Hindlimb muscle (tissue), 1 donor: ENCODE results near the gene LCA5L. TPM values are rescaled to one million over a fixed set of nuclear protein-coding genes. Genes with fewer than 3 reads are reported as not detected.
"Not testable (repeated sequence)": the region's sequence is repeated elsewhere in the genome, so short reads cannot be mapped to it uniquely, and the experiment has no call there.

Experiments used
- DNase-seq: peaks from one replicate; pipeline ENCODE4 v3.0.0-alpha.2; 2013
- polyA plus RNA-seq: library from polyadenylated mRNA; unstranded; fragments of 120-200 nt; gene quantifications from one replicate; pipeline ENCODE4 v1.2.1, GENCODE V29; 2013; ENCODE audit not compliant: insufficient read length

The LCA5L gene
- polyA plus RNA-seq, 1 donor, result 1.8 TPM

DNA sequence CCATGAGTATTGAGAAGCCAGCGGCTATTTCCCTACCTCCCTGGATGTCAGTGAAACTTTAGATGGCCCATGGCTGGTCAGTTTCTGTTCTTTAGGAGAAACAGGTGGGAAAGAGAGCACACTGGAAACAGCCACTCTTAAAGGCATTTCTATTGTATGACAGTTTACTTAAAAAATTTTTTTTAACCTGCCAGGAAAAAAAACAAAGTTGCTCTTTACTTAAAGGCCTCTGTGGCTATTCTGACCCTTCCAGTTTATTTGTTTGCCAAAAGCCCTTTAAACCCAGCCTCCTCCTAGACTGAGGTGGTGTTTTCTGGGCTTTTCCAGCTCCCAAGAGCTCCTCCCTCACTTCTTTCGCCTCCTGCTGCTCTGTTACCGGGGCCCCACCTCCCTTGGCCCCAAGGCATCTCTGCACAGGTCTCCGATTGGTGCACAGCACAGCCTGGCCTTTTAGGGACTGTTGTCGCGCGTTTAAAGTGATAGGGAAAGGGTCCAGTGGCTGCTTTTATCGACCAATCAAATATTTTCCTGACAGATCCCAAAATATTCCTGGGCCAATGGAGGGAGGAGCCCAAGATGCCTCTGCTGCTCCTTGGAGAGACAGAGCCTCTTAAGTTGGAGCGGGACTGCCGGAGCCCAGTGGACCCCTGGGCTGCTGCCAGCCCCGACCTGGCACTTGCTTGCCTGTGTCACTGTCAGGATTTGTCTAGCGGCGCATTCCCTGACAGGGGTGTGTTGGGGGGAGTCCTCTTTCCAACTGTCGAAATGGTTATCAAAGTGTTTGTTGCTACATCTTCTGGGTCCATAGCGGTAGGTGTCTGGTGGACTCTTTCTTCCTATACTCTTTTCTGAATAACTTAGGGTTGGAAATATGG lies 6.0 kb upstream of the LCA5L start, which contains the start of gene SH3BGR:
SH3BGR (plus strand) TSS at position 639 of the 875 bp plus-strand sequence; CDS start at position 766, 127 bp downstream.
- peak; percentile 45 for DNase-seq

DNA sequence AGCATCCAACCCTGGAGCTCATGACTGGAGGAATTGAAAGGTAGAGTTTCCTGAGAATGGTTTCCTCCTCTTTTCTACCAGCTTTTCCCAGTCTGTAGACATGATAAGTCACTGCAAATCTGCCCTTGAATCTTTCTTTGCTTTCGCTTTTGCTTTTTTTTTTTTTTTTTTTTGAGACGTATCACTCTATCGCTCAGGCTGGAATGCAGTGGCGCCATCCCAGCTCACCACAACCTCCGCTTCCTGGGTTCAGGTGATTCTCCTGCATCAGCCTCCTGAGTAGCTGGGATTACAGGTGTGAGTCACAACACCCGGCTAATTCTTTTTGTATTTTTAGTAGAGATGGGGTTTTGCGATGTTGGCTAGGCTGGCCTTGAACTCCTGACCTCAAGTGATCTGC lies 1.7 kb upstream of the LCA5L start:
- no peak for DNase-seq

DNA sequence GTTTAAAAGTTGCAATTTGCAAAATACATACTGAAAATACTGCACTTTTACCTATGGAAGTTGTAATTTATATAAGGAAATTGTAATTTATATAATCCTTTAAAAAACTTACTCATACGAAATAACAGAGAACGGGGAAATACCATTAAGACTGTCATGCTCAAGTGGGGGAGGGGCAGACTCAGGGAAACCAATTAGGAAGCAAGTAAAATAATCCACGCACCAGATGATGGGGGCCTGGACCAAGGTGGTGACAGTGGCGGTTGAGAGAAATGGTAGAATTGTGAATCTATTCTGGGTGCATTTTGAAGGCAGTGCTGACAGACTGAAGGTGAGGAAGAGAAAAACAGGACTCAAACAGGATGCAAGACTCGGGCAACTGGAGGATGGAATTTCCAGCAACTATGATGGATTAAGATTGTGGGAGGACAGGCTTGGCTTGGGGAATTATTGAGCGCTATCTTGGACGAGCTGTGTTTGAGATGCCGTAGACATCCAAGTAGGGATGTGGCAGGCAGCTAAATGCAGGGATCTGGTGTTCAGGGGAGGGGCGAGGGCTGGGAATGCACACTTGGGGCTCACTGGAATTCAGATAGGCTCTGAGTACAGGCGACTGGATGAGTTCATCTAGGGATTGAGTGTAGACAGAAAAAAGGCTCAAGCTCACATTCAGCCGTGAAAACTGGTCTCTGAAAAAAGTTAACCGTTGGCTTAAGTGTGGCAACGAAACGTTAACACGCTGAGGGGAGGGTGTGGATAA lies 977 bp downstream of the LCA5L start:
- DNase-seq, result peak; percentile 38

DNA sequence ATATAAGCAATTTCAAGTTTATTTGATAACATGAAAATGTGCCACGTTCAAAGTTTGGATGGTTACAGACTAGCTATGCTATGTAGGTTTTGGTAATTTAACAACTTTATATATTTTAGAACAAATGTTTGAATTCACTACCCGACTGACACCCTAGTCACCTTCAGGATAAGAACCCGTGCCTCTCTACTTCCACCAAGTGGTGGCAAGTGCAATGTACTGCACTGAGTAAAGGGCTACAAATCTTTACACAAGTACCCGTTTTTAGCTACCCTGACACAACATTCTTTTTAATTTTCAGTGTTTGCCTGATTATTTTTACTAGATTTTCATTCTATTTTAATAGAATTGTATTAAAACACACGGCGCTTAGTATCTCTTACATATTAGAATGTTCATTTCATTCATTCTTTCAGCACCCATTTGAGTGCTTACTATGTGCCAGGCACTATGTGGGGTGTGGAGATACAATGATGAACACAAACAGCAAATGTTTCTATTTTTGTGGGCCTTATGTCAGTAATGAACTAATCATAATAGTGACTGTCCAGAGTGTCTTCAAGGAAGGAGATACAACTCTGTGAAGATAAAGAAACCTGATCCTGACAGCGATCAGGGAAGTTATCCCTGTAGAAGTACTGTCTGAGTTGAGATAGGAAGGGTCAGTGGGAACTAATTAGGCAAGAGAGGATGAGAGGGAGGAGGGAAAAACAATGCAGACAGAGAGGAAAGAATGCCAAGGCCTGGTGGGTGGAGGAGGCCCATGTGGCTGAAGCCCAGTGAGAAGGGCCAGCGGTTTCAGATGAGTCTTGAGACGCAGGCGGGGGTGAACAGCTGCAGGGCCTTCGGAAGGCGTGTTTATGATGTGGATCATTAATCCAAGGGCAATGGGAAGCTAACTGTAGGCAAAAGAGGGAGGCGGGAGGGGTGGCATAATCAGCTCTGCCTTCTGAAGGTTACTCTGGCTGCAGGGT lies 3.8 kb downstream of the LCA5L start:
- DNase-seq, result no peak

DNA sequence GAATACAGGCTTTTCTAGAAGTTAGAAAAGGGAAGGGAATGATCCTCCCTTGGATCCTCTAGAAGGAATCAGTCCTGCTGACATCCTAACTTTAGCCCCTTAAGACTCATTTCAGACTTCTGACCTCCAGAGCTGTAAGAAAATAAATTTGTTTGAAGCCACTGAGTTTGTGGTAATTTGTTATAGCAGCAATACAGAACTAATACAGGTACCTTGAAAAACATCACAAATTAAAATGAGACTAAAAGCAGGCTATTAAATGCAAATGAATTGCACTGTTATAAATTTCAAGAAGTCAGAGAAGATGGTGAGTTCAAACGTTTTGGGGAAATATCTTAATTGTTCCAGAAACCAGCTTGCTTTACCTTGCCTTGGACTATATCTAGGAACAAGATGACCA lies 6.3 kb downstream of the LCA5L start:
- DNase-seq, result no peak

DNA sequence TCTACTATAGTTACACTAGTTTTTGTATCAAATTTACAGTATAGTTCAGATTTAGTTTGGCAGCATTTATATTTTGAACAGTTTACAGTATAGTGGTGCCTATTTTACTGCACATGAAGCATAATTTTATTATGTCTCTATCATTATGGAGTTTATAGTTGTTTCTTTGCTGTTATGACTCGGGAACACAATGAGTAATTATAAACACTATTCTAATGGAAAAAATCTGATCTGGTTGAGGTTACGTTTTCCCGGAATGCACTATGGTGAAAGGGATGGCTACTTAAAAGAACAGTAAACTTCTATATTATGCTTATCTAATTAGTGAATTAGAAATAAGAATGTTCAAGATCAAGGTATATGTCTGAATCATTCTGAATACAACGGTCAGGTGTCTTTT lies 10.6 kb downstream of the LCA5L start:
- DNase-seq, result no peak

DNA sequence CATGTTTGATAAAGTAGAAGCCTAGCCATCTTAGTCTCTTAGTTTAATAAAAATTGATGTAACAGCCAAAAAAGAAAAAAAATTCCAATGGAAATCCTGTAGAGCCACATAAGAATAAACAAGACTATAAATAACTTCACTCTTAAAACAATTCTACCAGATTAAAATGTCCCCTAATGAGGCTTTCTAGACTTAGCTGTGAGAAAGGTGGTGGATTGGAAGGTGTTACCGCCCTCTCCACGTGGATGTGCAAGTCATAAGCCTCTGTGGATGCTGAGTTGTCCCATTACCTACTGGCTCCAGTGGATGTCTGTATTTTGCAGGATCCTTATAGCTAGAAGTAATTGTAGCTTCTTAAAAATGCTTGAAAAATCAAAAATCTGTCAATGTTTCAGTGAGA lies 14.6 kb downstream of the LCA5L start:
- no peak for DNase-seq

DNA sequence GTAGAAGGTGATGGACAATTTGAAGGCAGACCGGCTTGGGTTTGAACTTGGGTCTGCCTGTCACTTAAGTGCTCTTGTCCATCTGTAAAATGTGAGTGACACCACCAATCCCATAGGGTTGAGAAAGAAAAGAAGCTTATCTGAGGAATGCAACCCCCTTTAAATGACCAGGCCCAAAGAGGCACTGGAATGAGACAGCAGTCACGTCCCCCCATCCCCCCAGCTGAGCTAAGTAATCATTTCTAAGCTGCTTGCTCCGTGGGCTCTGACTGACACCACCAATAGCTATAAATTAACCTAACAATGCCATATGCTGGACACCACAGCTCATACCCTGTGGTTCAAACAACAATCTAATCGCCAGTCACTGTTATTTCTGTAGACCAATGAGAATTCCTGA lies 15.1 kb downstream of the LCA5L start:
- no peak for DNase-seq

DNA sequence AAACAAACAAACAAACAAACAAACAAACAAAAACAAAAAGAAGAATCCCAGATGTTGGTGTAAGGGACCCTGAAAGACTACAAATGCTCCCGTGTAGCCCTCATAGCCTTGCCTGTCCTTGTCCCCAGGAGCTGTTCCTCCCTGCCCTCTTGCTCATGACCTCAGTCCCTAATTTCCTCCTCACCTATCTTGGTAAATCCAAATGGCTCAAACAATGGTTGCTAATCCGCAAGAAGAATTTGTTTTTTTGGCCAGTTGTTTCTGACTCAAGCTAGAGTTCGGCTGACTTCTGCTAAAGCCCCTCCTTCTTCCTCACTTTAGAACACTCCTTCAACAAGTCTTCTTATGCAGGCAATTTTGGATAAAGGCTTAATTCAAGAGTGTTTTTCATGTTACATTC lies 15.6 kb downstream of the LCA5L start:
- DNase-seq, result no peak

DNA sequence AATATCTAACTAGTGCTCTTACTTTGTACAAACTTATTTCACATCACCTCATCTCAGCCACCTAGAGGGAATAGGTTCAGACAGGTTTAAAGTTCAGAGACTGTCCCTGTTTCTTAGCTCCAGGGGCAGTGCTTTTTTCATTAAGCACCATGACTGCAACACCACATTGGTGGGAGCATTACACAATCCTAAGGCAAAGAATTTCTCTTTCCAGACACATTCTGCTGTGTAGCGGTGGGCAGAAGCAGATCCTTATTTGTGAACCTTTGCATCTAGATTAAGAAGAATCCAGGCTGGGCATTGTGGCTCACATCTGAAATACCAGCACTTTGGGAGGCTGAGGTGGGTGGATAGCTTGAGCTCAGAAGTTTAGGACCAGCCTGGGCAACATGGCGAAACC lies 16.1 kb downstream of the LCA5L start:
- DNase-seq, result no peak

DNA sequence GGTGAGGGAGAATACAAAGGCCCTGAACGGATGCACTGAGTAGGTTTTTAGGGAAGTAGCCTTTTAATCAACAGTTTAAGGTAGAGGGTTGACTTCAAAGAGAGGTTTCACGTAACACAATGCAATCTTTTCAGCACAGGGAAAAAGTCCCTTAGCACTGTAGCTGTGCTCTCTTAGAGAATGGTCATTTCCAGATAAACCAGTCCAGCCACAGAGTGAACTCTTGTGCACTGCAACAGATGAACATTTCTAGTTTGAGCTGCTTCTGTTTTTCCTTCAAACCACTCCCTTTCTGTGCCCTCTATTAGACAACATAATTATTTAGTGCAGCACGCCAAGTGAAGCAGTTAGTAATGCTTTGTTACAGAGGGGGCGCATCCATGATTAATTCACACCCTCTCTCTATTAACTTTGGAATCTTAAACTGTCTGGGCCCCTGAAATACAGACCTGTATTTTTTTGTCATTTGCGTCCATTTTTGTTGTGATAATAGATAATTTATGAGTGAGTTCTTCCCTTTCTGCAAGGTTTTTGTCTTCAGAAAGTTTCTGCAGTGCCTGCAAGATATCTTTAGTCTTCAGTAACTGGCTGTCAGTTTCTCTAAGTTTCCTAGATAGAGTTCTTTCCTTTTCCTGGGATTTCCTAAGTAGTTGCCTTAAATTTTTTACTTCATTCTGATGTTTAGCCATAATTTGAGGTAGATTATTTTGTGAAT lies 22.9 kb downstream of the LCA5L start:
- DNase-seq, result no peak

DNA sequence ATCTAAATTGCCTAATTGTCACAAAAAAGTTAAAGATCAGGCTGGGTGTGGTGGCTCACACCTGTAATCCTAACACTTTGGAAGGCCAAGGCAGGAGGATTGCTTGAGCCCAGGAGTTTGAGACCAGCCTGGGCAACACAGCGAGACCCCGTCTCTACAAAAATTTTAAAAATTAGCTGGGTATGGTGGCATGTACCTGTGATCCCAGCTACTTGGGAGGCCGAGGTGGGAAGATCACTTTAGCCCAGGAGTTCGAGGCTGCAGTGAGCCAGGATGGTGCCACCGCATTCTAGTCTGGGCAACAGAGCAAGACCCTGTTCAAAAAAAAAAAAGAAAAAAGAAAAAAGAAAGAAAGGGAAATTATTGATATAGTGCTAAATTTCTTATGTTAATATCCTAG lies 26.4 kb downstream of the LCA5L start:
- not testable (repeated sequence) for DNase-seq

DNA sequence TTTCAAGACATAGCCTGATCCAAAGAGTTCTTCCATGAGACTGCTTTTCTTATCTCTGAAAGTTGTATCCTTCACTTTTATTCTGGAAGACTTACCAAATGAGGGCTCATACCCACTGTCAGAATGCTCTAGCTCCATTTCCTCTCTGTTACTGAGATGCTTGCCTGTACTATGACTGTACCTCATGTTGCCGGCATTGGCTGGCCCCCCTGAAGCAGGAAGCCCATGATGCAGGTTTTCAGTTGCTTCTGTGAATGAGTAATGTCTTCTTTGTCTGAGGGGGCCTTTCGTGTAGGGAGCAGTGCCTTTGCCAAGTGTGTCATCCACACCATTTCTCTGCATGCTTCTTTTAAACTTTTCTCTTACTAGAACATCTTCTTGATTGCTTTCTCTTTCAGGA lies 39.5 kb downstream of the LCA5L start:
- DNase-seq, result no peak

DNA sequence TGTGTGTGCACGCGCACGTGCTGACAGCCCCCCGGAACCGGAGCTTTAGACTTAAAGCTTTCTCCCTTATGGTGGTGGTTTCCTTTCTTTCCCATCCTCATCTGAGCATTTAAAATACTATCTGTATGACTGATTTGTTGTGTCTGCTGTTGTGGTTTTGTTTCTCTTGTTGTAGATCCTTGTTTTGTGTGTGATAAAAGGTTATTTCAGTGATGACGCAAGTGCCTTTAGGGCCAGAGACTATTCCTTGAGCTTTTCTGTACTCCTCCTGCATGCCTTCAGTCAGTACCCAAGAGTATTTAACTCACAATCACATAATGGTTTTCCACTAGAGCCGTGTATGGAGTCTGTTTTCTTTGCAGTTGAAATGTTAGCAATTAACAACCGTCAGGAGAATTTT lies 45.4 kb downstream of the LCA5L start:
- DNase-seq, result no peak

DNA sequence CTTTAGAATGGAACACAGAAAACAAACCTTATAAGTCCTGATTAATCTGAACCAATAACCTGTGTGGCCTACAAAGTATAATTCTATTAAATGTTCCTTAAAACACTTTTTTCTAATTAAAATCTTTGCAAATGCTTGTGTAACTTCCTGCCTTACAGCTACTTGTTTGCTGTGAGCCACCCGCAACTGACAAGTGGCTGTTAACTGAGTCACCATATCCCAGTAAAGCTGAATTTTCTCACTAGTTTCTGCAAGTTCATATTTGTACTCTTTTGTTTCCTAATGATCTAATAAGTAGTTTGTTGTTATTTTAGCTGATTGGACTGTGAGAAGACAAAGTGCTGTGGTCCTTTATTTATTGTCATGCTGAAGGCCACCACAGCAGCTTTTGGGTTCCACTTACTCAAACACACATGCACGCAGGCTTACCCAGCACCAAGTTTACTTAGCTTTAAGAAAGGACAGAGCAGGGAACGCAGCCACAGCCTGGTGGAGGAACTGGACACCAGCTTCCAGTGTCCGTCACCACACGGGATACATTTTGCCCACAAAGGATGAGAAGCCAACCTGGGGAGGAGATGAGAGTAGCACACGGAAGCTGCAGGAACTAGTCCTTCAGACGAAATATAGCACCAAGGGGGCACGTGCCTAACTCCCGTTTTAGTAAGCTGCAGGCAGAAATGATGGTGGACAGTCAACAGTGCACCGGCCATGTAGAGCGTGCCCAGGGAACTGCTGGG lies 47.8 kb downstream of the LCA5L start:
- no peak for DNase-seq

DNA sequence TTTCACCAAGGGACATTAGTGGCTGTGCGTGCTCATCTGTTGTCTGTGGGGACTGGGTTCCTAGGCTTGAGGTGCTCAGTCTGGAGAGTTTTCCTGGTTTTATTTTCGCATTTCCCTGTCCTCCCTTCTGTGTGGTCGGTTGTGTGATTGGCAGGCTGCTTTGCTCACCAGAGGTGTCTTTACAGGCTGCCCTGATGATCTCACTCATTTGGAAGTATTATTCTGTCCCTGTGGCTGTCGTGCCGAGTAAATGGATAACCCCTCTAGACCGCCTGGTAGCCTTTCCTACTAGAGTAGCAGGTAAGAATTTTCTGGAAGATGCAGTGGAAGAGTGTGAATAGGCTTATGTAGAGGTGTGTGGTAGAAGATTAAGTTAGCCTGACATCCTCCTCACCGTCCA lies 52.6 kb downstream of the LCA5L start:
- no peak for DNase-seq

DNA sequence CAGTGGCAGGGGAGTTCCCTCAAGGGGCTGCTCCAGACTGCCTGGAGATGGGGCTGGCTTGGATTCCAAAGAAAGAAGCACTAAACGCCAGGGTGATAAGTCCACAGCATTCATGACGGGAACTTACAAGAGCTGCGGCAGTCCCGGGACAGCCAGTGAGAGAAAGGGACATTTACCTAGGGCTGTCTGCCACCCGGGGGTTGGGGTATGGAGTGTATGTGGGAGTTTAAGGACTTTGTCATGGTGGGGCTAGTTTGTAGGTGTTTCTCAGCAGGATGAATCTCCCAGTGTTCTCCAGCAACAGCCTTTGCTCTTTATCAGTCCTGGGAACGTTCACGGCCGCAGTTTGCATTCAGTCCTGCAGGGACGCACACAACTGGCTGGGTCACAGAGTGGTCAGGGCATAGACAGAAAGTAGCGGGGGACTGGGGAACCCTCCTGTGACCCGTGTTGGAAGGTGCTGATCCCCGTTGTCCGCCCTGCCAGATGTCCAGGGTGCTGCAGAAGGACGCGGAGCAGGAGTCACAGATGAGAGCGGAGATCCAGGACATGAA lies 55.3 kb downstream of the LCA5L start:
- no peak for DNase-seq

DNA sequence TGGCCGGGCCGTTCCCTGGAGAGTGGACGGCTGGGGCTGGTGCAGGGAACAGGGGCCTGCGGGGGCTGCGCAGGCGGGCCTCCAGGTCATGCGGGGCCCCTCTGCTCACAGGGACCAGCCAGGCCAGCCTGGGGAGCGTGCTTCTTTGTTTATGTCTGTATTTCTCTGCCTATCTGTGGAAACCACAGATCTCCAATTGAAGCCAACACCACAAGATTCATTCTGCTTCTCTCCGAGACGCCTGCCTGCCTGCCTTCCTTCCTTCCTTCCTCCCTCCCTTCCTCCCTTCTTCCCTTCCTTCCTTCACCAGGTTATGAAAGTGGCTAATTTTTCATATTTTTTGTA lies 56.8 kb downstream of the LCA5L start:
- DNase-seq, result no peak

DNA sequence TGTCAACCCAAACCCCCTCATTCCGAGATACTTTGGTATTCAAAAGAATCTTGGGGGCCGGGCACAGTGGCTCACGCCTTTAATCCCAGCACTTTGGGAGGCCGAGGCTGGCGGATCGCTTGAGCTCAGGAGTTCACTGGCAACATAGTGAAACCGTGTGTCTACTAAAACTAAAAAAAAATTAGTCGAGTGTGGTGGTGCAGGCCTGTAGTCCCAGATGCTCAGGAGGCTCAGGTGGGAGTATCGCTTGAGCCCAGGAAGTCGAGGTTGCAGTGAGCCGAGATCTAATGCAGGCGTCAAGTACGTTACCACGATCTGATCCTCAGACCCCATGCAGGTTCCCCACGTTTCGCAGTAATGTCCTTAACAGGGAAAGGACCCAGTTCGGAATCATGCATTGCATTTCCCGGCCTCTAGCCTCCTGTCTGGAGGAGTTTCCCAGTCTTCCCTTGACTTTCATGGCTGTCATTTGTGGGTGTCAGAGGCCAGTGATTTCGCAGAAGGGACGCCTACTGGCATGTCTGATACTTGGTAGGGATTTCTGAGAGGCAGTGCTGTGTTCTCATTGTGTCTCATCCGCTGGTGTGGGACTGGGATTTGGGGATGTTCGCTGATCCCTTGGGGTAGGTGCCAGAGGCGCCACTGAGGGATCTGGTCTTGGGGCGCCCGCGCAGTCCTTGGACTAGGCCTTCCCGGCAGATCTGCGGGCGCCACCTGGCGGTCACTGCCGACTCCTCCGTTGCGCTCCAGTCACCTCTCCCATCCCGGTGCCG lies 57.4 kb downstream of the LCA5L start:
- DNase-seq, result peak; percentile 86

DNA sequence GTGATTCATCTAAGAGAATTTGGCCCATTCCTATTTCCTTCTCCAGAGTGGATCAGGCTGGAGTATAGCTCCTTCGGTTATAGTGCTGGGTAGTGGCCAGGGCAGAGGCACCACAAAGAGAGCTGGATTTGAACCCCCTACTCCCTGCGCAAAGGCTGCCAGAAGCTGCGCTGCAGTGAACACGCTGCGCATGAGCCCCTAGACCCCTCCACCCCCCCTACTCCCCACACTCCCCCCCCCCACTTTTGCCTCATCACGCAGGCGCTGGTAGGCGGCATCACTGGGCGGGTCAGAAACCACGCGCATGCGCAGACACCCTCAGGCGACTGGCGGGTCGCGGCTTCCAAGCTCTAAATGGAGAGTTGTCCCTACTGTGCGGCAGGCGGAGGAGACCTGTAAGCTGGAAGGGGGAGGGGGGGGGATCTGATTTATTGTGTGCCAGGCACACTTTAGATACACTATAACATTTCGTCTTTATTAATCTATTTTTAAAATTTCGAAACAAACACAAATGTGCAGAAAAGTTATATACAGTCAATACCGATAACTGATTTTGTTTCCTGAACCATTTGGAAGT lies 58.0 kb downstream of the LCA5L start:
- DNase-seq, result peak; percentile 92
